HG03565 (cell line): ENCODE measurements around the gene ACCSL.

Source experiments
- ATAC-seq: cut with Tn5 transposase; IDR thresholded peaks from one replicate; pipeline ENCODE4 v1.9.1; 2021; ENCODE audit warnings: mild to moderate bottlenecking, moderate library complexity; ENCODE audit not compliant: unreplicated experiment

ACCSL gene

GRCh38 chr11:44094260-44094868 lies 46.6 kb downstream of the ACCSL start:
- no peak for ATAC-seq

DNA sequence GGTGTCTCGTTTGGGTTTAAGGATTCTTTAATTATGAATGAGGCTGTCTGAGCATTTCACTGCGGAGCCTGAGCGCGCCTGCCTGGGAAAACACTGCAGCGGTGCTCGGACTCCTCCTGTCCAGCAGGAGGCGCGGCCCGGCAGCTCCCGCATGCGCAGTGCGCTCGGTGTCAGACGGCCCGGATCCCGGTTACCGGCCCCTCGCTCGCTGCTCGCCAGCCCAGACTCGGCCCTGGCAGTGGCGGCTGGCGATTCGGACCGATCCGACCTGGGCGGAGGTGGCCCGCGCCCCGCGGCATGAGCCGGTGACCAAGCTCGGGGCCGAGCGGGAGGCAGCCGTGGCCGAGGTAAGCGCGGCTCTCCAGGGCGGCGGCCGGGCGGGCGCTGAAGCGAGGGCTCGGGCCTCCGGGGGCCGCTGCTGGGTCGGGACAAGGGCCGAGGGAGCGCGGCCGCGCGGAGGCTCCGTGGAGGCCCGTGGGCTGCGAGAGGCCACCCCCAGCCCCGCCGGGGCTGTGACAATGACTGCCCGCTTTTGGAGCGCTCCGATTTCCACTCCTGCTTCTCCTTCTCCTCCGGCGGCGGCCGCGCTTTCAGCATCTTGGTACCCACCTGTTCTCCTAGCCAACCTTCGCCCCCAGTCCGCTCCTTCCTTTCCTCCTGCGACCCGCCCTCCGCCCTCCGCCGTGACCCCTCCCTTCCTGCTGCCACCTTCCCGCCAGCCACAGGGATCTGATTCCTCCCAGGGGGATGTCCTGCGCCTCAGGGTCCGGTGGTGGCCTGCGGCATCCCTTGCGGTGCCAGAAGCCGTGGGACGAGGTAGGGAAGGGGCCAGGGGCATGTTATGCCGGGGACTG lies 48.0 kb downstream of the ACCSL start, which contains the start of gene EXT2:
EXT2 (plus strand) TSS at position 173 of the 854 bp plus-strand sequence. CDS start 12,035 bp downstream, outside the sequence.
- peak; percentile 90 for ATAC-seq

GRCh38 chr11:44096360-44097185 lies 48.8 kb downstream of the ACCSL start:
- ATAC-seq: no peak

DNA sequence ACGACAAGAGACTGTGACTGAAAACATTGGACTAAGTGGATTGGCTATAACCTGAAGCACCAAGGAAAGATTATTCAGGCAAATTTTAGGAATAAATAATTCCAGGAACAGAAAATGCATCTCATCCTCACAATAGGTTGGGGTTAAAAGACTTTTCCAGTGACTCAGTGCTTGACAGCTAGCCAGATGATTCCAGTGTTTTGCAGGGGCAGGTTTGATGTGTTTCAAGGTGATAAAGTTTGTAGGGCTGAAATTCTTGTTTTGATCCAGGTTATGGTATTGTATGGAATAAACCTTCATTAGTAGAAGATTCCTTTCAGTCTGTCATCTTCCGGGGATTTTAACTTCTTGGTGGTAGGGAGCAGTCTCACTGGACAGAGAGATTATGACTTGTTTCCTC lies 50.0 kb downstream of the ACCSL start:
- ATAC-seq: no peak

DNA sequence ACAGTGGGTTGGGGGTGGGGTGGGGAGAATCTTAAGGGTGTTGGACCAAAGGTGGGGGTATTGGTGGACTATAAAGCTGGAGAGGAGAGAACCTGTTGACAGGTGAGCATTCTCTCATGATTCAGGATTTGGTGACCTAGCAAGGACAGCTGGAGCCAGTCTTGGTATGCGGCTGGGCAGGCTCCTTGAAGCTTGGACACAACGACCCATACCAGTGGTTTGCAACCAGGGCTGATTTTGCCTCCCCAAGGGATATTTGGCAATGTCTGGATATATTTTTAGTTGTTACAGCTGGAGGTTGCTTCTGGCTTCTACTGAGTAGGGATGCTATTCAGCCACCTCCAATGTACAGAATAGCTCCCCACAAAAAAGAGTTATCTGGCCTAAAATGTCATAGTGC lies 53.3 kb downstream of the ACCSL start:
- no peak for ATAC-seq

DNA sequence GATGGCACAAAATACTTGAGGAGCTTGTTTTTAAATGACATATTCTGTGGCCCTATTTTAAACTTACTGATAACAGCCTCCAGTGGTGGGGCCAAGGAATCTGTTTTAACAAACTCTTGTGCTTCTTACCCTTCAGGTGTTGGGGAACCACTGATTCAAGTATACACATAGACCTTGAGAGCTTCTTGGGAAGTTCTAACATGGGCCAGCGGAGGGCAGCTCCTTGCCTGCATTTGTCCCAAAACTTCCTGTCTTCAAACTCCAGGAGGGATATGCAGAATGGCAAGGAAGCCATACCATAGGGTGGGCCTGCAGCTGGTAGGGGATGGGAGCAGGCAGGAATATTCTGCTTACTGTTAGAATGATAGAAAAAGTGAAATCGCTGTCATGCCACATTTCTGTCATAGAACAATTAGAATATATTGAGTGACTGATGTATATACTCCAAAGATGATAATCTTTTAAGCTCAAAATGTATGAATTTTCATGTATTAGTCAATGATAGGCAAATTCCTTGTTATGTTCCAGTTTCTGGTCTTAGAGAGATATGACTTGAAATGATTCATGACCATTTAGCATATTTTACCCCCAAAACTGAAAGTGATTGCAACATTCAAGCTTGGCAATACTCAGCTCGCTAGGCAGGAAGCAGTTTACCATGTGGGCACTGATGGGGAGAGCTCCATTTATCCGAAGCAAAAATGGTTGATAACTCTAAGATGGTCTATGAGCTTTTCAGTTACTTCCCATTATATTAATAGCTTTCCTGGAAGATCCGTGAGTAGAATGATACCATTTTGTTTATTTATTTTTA lies 56.9 kb downstream of the ACCSL start:
- ATAC-seq: no peak

DNA sequence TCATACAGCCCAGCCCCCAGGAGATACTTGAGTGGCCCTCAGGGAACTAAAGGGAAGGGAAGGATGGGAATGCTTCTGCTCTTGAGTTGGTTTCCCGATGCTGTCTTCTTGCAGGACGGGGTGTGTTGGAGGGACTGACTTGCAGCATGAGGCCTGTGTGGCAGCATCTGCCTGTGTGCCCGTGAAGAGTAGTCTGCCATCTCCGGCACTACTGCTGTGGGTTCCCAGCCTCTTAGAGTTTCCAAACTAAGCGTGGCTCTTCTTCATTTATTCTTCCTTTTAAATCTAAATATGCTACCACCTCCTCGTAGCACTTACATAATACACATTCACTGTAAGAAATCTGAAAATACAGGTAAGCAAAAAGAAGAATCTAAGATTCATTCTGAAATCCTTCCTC lies 60.5 kb downstream of the ACCSL start:
- ATAC-seq: no peak
